Measurements from ENCODE around the gene L3MBTL1.

Gene L3MBTL1

DNA sequence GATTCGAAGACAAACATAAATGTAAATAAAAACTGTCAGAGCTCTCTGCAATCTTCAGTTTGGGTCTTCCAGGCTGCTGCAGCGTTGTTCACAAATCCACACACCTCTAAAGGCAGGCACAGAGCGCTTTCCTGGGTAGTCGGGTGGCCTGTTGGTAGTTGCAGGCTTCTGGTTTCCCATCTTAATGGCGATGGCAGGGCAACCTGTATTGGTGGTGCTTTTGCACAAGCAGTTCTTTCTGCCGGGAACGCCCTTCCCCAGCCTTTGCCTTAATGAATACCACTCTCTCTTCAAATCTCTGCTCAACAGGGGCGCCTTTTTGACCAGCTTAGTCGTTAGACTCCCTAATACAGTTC is 82.5 kb downstream of the L3MBTL1 start:
- DNase-seq (ENCODE audit: low spot score): peak; percentile 5

DNA sequence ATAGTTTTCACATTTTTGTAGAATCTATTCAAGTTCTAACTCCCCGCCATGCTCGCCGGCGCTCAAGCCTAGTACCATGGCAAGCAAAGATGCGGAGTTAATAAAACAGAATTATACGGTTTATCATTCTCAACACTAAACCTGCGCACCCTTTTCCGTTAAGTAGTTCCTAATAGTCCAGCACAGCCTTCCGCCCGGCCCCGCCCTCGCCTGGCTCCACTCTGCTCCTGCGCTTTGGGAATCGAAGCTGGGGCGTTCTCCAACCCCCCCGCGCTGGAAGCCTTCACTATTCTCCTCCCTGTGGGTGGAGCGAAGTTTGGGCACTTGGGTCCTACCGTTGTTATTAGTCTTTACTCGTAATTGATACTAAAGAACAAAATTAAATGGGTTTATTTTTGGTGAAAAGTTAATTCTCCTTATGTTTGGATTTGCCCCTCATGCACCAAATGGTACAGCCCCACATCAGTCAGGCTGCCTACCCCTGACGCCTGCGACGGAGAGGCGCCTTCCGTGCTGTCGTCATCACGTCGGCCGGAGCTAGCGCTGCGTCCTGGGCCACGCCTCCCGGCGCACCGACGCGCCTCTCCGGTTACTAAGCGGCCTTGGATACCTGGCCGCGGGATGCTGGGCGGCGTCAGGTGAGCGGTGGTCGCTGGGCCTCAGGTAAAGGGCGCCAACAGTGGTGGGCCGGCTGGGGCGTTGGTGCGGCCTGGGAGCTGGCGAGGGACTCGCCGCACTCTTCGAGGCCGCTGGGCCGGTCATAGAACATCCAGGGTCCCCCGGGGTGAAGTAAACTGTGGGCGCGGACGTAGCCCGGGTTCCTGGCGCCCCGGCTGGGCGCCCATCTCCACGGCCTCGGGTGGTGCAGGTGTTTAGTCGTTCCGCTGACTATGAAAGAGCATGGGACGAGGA is 83.2 kb downstream of the L3MBTL1 start, which contains the start of gene IFT52:
Gene IFT52, plus strand, starts transcription at position 546 of the 912 bp plus-strand sequence. CDS start 3,762 bp downstream, outside the sequence.
- DNase-seq (ENCODE audit: low spot score): peak; percentile 87

Data from CD4-positive, alpha-beta T cell treated with Interleukin-2 at 100 ng/mL for 4 hours (primary cell).